ENCODE measurements around the gene LDLRAD4.

Gene LDLRAD4

DNA sequence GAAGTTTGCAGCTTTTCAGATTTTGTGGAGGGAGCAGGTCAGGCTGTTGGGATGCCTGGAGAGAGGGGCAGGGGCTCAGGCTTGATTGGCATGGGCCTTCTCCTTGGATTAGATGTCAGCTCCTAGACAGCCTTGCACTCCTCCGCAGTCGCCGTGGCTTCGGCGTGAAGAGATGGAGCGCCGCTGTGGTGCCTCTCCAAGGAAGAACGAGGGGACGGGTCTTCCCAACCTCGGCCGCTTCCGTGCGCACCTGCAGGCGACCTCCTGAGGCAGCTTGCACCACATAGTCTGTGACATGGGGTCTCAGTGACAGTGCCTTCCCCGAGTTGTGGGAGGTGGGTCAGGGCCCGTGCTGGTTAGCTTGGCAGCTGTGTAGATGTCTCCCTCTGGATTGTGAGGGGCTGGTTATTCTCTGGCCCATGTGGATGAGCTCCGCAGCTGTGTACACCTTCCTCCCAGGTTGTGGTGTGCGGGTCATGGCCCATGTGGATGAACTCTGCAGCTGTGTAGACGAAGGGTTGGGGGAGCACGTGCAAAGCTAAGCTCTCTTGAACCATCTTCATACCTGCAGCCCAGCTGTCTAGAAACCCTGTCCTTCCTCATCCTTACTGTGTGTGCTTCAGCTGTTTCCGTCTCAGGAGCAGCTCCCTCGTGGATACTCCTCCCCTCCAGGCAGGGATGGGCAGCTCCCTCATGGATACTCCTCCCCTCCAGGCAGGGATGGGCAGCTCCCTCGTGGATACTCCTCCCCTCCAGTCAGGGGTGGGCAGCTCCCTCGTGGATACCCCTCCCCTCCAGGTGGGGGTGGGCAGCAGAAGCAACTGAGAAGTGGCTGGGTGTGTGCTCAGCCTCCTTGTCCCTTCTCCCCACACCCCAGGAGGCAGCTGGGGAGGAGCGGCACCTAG lies 170.3 kb downstream of the LDLRAD4 start:
- Histone ChIP-seq H3K4me2 (peak overlapping the region; percentile 45 to 85 (median 76)), H4K20me1 (peaks cover 0 to 50% (median 0%) of the 10 kb centered on the region in 11 experiments; a peak in 7 of 22 replicates), H3K36me3 (peaks cover 0 to 59% (median 16%) of the 10 kb centered on the region in 11 experiments; a peak in 15 of 22 replicates), H3K9ac (peak overlapping the region in 5 of 11 experiments; percentile 7 to 47 (median 35); a peak in 7 of 22 replicates), H3K27me3 (no peaks in the 10 kb centered on the region), H3K4me3 (no peak overlapping the region), H3K4me1 (peaks cover 26 to 69% (median 59%) of the 10 kb centered on the region in 10 experiments), H3K27ac (peak overlapping the region in 7 of 11 experiments; percentile 33 to 71 (median 54); a peak in 12 of 22 replicates), H3K9me3 (replicated peaks in 1 of 11) (no peaks in the 10 kb centered on the region)
- TF ChIP-seq Cebpa-rat (IDR thresholded peaks at IDR 0.05), result no peak

DNA sequence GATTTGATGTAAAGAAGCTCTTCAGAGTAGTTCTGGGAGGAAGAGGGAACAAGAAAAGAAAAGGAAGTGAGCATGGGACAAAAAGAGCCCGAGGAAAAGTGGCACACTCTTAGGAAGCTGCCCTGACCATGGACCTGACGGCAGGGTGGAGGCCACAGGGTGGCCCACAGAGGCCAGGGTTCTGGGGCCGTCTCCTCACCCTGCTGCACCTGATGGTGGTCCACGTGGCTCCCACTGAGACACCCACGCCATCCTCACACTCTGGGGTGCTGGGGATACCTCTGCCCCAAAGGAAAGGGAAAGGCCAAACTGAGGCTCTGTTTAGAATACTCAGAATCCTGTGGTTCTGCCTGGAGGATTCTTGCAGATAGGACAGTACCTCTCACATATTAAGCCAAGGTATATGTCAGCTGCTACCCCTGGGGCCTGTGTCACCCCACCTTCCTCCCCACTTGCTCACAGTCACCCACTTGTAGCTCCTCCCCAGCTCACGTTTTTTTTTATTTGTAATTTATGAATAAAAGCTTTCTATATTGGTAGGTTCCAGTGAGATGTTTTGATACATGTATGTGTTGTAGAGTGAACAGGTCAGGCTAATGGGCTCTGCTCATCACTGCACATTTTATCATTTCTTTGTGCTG lies 171.1 kb downstream of the LDLRAD4 start:
- H3K36me3 ChIP-seq, result peaks cover 0 to 62% (median 17%) of the 10 kb centered on the region in 11 experiments; a peak in 15 of 22 replicates
- no peak for TF ChIP-seq Cebpa-rat (IDR thresholded peaks at IDR 0.05)
- peaks cover 0 to 50% (median 0%) of the 10 kb centered on the region in 11 experiments; a peak in 7 of 22 replicates for H4K20me1 ChIP-seq
- peaks cover 23 to 69% (median 60%) of the 10 kb centered on the region in 10 experiments for H3K4me1 ChIP-seq
- H3K4me2 ChIP-seq, result peak overlapping the region; percentile 45 to 85 (median 76)
- H3K9me3 ChIP-seq (replicated peaks in 1 of 11), result no peaks in the 10 kb centered on the region
- H3K27me3 ChIP-seq, result no peaks in the 10 kb centered on the region
- peak overlapping the region in 5 of 11 experiments; percentile 7 to 47 (median 35); a peak in 8 of 22 replicates for H3K9ac ChIP-seq
- H3K4me3 ChIP-seq, result no peak overlapping the region
- H3K27ac ChIP-seq, result peak overlapping the region in 7 of 11 experiments; percentile 33 to 71 (median 54); a peak in 13 of 22 replicates

- no peak overlapping the region for H3K4me3 ChIP-seq
- peak overlapping the region; percentile 34 to 85 (median 76); a peak in 20 of 22 replicates for H3K4me2 ChIP-seq
- no peaks in the 10 kb centered on the region for H3K27me3 ChIP-seq
- peaks cover 0 to 50% (median 0%) of the 10 kb centered on the region in 11 experiments; a peak in 7 of 22 replicates for H4K20me1 ChIP-seq
- TF ChIP-seq Cebpa-rat (IDR thresholded peaks at IDR 0.05), result no peak
- peak overlapping the region in 7 of 11 experiments; percentile 10 to 71 (median 54); a peak in 12 of 22 replicates for H3K27ac ChIP-seq
- peaks cover 0 to 64% (median 20%) of the 10 kb centered on the region in 11 experiments; a peak in 15 of 22 replicates for H3K36me3 ChIP-seq
- H3K4me1 ChIP-seq, result peaks cover 23 to 73% (median 64%) of the 10 kb centered on the region in 10 experiments
- H3K9ac ChIP-seq, result peak overlapping the region in 4 of 11 experiments; percentile 25 to 47 (median 38); a peak in 5 of 22 replicates
- no peaks in the 10 kb centered on the region for H3K9me3 ChIP-seq (replicated peaks in 1 of 11)
Observed at GRCh38 chr18:13390196-13390595, 171.6 kb downstream of the LDLRAD4 start.

GRCh38 chr18:13390711-13391110 lies 172.2 kb downstream of the LDLRAD4 start:
- Histone ChIP-seq H3K27ac (peak overlapping the region in 7 of 11 experiments; percentile 30 to 71 (median 61); a peak in 11 of 22 replicates), H3K9me3 (replicated peaks in 1 of 11) (no peaks in the 10 kb centered on the region), H3K4me3 (no peak overlapping the region), H3K4me2 (peak overlapping the region; percentile 34 to 85 (median 76); a peak in 20 of 22 replicates), H3K27me3 (no peaks in the 10 kb centered on the region), H3K4me1 (peaks cover 23 to 73% (median 64%) of the 10 kb centered on the region in 10 experiments), H3K9ac (peak overlapping the region in 3 of 11 experiments; percentile 30 to 47 (median 45); a peak in 3 of 22 replicates), H4K20me1 (peaks cover 0 to 50% (median 0%) of the 10 kb centered on the region in 11 experiments; a peak in 7 of 22 replicates), H3K36me3 (peaks cover 0 to 65% (median 20%) of the 10 kb centered on the region in 11 experiments; a peak in 15 of 22 replicates)
- 0 out of 22 replicates have a peak, but pooled peaks of 1 of the 11 experiments have one; percentile 16 for TF ChIP-seq Cebpa-rat (IDR thresholded peaks at IDR 0.05)

GRCh38 chr18:13392029-13392750 lies 173.6 kb downstream of the LDLRAD4 start:
- Histone ChIP-seq H3K36me3 (peaks cover 0 to 75% (median 23%) of the 10 kb centered on the region in 11 experiments; a peak in 16 of 22 replicates), H3K27me3 (no peaks in the 10 kb centered on the region)
- no peak for TF ChIP-seq Cebpa-rat (IDR thresholded peaks at IDR 0.05)

DNA sequence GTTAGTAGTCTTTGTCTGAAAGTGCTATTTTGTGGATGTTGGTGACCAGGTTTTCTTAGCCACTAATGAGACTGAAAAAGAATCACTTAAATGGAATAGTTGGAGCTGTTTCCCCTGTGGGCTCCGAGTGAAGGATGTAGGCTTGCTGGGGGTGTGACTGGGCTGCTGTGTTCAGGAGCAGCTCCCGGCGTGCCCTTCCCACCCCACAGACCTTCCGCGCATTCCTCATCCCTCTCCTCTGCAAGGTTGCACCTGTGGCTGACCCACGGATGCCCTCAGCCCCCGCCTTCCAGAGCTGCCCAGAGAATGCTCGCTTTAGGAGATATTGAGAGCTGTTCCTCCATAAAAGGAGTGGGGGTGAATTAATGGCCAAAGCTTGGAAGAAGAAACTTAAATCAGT lies 174.3 kb downstream of the LDLRAD4 start:
- TF ChIP-seq Cebpa-rat (IDR thresholded peaks at IDR 0.05), result no peak
- peaks cover 0 to 45% (median 0%) of the 10 kb centered on the region in 11 experiments; a peak in 7 of 22 replicates for H4K20me1 ChIP-seq
- H3K36me3 ChIP-seq, result peaks cover 0 to 75% (median 23%) of the 10 kb centered on the region in 11 experiments; a peak in 14 of 22 replicates
- H3K4me2 ChIP-seq, result peak overlapping the region in 3 of 11 experiments; percentile 0 to 23 (median 1); a peak in 1 of 22 replicates
- H3K27me3 ChIP-seq, result no peaks in the 10 kb centered on the region
- 0 out of 22 replicates have a peak overlapping the region, but pooled peaks of 1 of the 11 experiments have one; percentile 7 for H3K9ac ChIP-seq
- no peak overlapping the region for H3K4me3 ChIP-seq
- no peak overlapping the region for H3K27ac ChIP-seq
- H3K4me1 ChIP-seq, result peaks cover 23 to 65% (median 56%) of the 10 kb centered on the region in 10 experiments
- H3K9me3 ChIP-seq (replicated peaks in 1 of 11), result no peaks in the 10 kb centered on the region

More at GRCh38 chr18:13392029-13392750, 173.6 kb downstream of the LDLRAD4 start:
- Histone ChIP-seq H3K27ac (peak overlapping the region in 1 of 11 experiments; percentile 5; a peak in 1 of 22 replicates), H4K20me1 (peaks cover 0 to 49% (median 0%) of the 10 kb centered on the region in 11 experiments; a peak in 7 of 22 replicates), H3K9ac (peak overlapping the region in 1 of 11 experiments; percentile 45; a peak in 2 of 22 replicates), H3K4me1 (peaks cover 23 to 70% (median 62%) of the 10 kb centered on the region in 10 experiments), H3K9me3 (replicated peaks in 1 of 11) (no peaks in the 10 kb centered on the region), H3K4me2 (0 out of 22 replicates have a peak overlapping the region, but pooled peaks of 1 of the 11 experiments have one; percentile 4), H3K4me3 (no peak overlapping the region)

- no peak for TF ChIP-seq Cebpa-rat (IDR thresholded peaks at IDR 0.05)
- peak overlapping the region in 3 of 11 experiments; percentile 0 to 23 (median 1); a peak in 1 of 22 replicates for H3K4me2 ChIP-seq
- H3K4me3 ChIP-seq, result no peak overlapping the region
- peaks cover 0 to 46% (median 0%) of the 10 kb centered on the region in 11 experiments; a peak in 7 of 22 replicates for H4K20me1 ChIP-seq
- H3K4me1 ChIP-seq, result peaks cover 23 to 61% (median 52%) of the 10 kb centered on the region in 10 experiments
- no peaks in the 10 kb centered on the region for H3K27me3 ChIP-seq
- H3K9ac ChIP-seq, result 0 out of 22 replicates have a peak overlapping the region, but pooled peaks of 1 of the 11 experiments have one; percentile 7
- H3K27ac ChIP-seq, result peak overlapping the region in 1 of 11 experiments; percentile 2; a peak in 1 of 22 replicates
- H3K36me3 ChIP-seq, result peaks cover 0 to 75% (median 20%) of the 10 kb centered on the region in 11 experiments; a peak in 13 of 22 replicates
- no peaks in the 10 kb centered on the region for H3K9me3 ChIP-seq (replicated peaks in 1 of 11)
Observed at GRCh38 chr18:13393338-13393737, 174.8 kb downstream of the LDLRAD4 start.

All from BLaER1 treated with 17β-estradiol and CSF1 and Interleukin-3, amounts not matched to agents 10 nM and 100 nM (cell line).